Ovary (tissue), 3 donors: ENCODE measurements around the gene PRKG1.

Experiments
- CTCF ChIP-seq, 3 donors: fragments of 450-650 bp in 2 of 3; fragments of 200-600 bp in 1 of 3; IDR thresholded peaks; one replicate each; pipeline versions ENCODE4 v1.5.1 to v1.8.0; 2016 to 2022; ENCODE audit warnings: antibody characterized with exemption in 3 of 3, mild to moderate bottlenecking in 1 of 3
- EP300 ChIP-seq: sonication (generic); formaldehyde crosslinking; IDR thresholded peaks from one replicate; pipeline ENCODE4 v1.6.1; 2017; ENCODE audit warnings: antibody characterized with exemption
- POLR2A ChIP-seq: fragments of 450-650 bp; IDR thresholded peaks from one replicate; pipeline ENCODE4 v1.6.1; 2017; ENCODE audit warnings: antibody characterized with exemption, mild to moderate bottlenecking, moderate library complexity
- donor health status: DM: no; HTN: no; CAD: no.

- TF ChIP-seq CTCF (IDR thresholded peaks at IDR 0.05) (no peak), POLR2A (no peak), EP300 (no peak)
These were observed 1201.9 kb downstream of the PRKG1 start for GRCh38 chr10:52276163-52276562.
